SKM-1 (cell line): ENCODE data around the gene RPL36A.

Experiments used
- DNase-seq: peaks from one replicate; lab custom pipeline; 2025; ENCODE audit not compliant: unreplicated experiment; lab: John Stamatoyannopoulos, UW

Gene RPL36A

DNA sequence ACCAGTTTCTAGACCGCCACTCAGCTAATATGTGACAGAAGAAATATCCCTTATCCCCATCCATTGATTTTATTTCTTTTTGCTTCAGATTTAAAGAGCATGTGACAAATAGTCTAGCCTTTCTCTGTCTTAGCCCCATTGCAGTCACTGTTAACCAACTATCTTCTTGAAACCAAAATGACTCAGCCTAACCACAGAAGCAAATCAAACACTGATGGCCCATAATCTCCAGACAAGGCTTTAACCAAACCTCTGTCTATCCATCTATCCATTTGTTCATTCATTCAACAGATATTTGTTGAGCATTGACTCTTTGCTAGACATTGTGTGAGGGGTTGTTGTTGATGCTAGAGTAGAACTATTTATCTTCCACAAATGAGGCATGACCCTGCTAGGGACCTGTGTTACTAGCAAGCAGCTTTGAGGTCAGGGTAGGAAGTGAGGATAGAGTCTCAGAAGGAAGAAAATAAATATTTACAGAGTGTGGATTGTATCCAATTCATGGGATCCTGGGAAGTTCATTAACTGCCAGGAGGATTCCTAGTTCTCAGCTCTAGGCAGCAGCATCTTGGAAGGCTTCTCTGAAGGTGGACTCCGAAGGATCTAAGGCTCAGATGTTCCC is 39.8 kb downstream of the RPL36A start:
- DNase-seq: no peak

DNA sequence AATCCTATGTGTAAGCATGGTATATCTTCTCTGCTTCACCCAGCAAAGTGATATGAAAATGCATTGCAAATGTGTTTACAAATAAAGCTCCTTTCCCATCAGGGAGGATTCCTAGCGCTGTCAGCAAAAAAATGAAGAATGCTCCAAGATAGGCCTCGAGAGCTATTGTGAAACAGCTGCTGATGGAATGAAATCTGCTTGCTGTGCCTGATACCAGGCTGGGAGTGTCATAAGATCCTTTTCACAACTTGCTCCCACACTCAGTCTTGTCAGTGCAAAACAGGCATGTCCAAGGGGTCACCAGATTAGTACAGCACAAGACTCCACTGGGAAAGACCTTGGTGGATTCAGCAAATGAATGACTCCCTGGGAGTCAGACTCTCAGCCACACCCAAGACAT is 51.3 kb downstream of the RPL36A start:
- no peak for DNase-seq
